NCI-H460 (cell line): ENCODE results near the gene FBXO47. TPM values are rescaled to one million over a fixed set of nuclear protein-coding genes. Genes with fewer than 3 reads are reported as not detected.
"Not testable (repeated sequence)": the region's sequence is repeated elsewhere in the genome, so short reads cannot be mapped to it uniquely, and the experiment has no call there.

ENCODE experiments used
- DNase-seq: peaks from one replicate; pipeline ENCODE4 v3.0.0-alpha.2; 2016; ENCODE audit warnings: low read depth; ENCODE audit errors: extremely low read depth
- total RNA-seq: library from RNA; depleted of rRNA; stranded (reverse); fragments of >200 nt; shearing (Covaris generic); gene quantifications from 2 replicates; pipeline ENCODE4 v1.2.3, GENCODE V29; 2014

FBXO47 gene
- total RNA-seq, 1 experiment from 2014 or later: not detected

- DNase-seq: no peak
These were observed 13.5 kb upstream of the FBXO47 start for GRCh38 chr17:38980490-38981217.

DNA sequence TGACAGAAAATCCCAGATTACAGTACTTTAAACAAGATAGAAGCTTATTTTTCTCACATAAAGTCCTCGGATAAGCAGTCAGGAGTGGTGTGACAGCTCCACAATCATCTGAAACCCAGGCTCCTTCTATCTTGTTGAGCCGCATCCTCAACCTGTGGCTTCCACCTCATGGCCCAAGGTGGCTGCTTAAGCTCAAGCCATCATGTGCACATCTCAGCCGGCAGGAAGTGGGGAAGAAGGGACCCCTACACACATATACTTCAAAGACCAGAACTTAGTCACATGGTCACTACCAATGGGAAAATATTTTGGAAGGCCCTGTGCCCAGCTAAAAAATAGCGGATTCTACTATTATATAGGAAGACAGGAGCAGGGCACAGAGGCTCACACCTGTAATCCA, 11.0 kb upstream of the FBXO47 start:
- no peak for DNase-seq

DNA sequence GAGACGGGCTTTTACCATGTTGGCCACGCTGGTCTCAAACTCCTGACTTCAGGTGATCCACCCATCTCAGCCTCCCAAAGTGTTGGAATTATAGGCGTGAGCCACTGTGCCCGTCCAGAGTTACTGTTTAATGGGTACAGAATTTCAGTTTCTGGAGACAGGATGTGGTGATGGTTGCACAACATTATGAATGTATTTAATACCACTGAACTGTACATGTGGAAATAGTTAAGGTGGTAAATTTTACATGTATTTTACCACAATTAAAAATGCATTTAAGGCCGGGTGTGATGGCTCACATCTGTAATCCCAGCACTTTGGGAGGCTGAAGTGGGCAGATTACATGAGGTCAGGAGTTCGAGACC, 9.0 kb upstream of the FBXO47 start:
- not testable (repeated sequence) for DNase-seq

DNA sequence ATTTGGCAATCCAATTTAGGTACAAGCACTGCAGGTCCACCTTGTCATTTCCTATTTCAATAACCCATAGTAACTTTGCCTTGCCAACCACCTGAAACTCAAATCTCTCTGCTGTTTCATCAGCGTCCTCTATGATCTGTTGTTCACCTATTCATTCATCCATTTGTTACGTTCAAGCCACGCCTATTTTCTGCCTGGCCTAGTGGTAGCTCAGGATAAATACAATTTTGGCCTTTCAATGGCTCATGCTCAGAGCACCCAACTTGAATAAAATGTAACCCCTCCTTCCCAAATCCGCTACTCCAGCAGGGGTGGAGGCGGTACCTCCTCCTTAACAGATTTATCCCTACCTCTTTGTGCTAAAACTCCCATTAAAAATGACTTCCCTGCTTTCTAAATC, 3.6 kb upstream of the FBXO47 start:
- DNase-seq: no peak

GRCh38 chr17:38970128-38970527, 2.9 kb upstream of the FBXO47 start:
- no peak for DNase-seq

- DNase-seq: no peak
These were observed 2.1 kb upstream of the FBXO47 start for GRCh38 chr17:38969281-38969680.

DNA sequence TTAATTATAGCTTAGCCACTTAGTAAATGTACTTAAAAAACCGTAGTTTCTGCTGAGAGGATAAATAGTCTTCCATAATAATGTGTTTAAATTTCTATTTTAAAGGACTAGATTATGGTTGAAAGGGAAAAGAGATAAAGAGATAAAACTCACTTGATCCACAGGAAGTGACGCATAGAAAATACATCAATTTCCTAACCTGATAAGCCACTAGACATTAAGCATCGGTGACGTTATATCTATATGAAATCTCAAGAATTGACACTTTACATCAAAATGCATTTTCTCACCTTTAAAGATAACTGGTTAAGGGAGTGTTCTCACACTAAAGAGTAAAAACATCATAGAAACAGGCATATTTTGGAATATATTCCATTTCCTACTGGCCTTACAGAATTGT, 5.8 kb downstream of the FBXO47 start:
- no peak for DNase-seq

DNA sequence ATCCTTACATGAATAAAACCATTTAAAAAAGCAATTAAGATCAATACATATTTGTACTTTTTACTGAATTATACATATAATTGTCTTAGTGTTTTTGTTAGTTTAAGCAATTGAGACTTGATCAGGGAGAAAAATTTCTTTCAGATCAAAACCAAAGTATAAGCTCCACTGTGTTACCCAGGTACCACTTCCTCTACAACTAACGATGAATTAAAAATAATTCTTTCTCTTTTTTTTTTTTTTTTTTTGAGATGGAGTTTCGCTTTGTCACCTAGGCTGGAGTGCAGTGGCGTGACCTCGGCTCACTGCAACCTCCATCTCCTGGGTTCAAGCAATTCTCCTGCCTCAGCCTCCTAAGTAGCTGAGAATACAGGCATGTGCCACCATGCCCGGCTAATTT, 6.8 kb downstream of the FBXO47 start:
- DNase-seq: no peak

DNA sequence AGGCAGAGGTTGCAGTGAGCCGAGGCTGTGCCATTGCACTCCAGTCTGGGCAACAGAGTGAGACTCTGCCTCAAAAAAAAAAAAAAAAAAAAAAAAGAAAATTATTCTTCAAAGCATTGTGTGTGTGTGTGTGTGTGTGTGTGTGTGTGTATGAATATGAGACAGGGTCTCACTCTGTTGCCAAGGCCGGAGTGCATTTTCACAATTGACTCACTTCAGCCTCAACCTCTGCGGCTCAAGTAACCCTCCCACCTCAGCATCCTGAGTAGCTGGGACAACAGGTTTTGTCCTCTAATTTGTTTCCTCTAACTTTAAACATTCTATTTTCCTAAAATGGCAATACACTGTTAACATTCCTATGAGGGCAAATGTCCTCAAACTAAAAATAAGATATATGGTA, 7.7 kb downstream of the FBXO47 start:
- DNase-seq: no peak

DNA sequence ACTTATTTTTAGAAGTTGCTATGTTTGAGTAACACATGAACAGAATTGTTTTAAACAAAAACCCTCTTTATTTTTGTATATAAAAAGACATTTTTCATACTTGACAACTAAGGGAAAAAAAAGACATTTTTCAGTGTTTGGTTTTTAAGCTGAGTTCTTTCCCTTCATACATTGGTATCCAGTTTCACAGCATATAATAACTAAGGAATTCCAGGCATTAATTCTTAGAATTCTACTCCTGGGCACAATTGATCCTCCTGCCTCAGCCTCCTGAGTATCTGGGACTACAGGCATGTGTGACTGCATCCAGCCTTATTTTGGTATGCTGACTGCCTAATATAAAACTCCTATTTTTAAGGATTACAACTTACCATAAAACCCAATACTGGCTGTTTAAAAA, 8.4 kb downstream of the FBXO47 start:
- no peak for DNase-seq

DNA sequence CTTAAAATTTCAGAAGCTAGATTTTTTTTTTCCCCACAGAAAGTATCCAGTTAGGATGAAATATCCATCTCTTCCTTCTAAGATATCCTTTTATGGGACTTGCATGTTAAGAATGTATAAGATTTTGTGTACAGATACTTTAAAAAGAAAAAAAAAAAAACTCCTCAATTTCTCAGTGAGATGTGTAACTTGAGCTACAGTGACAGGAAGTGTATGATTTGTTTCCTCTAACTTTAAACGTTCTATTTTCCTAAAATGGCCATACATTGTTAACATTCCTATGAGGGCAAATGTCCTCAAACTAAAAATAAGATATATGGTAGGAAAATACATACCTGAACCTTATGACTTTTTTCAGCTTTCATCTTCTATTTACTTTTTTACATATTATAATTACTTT, 8.9 kb downstream of the FBXO47 start:
- no peak for DNase-seq

- not testable (repeated sequence) for DNase-seq
These were observed 13.4 kb downstream of the FBXO47 start for GRCh38 chr17:38953800-38954199.

DNA sequence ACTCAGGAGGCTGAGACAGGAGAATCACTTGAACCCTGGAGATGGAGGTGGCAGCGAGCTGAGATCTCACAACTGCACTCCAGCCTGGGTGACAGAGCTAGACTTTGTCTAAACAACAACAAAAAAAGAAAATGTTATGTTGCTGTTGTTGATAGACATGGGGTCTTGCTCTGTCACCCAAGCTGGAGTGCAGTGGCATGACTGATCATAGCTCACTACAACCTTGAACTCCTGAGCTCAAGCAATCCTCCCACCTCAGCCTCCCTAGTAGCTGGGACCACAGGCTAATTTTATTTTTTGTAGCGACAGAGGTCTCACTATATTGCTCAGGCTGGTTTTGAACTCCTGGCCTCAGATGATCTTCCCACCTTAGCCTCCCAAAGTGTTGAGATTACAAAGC, 20.0 kb downstream of the FBXO47 start:
- no peak for DNase-seq

GRCh38 chr17:38943607-38944006, 23.6 kb downstream of the FBXO47 start:
- DNase-seq: no peak

- DNase-seq: no peak
These were observed 24.4 kb downstream of the FBXO47 start for GRCh38 chr17:38942696-38943334.

DNA sequence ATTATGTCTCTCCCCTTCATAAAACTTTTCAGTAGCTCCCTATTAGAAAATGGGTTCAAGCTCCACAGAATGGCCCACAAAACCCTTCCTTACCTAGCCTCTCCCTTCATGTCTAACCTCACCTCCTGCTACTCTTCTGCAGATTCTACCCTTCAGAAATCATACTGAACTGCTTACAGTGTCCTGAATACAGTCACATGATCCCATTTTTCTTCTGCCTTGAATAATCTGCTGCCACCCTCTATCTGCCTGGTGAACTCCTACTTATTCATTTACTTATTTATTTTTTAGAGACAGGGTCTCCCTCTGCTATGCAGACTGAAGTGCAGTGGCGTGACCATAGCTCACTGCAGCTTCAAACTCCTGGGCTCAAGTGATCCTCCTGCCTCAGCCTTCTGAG, 26.8 kb downstream of the FBXO47 start:
- DNase-seq: no peak

GRCh38 chr17:38939987-38940386, 27.2 kb downstream of the FBXO47 start:
- DNase-seq: no peak

DNA sequence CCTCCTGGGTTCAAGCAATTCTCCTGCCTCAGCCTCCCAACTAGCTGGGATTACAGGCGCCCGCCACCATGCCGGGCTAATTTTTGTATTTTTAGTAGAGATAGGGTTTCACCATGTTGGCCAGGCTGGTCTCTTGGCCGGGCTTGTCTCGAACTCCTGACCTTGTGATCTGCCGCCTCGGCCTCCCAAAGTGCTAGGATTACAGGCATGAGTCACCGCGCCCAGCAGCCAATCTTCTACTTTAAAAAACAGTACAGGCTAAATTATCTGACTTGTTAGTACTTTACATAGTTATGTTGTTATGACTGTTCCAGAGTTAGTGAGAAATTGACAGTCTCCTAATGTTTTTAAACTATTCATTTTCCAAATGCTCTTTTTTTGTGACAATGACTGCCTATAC, 33.2 kb downstream of the FBXO47 start:
- DNase-seq: not testable (repeated sequence)

- DNase-seq: not testable (repeated sequence)
These were observed 36.4 kb downstream of the FBXO47 start for GRCh38 chr17:38930782-38931181.

DNA sequence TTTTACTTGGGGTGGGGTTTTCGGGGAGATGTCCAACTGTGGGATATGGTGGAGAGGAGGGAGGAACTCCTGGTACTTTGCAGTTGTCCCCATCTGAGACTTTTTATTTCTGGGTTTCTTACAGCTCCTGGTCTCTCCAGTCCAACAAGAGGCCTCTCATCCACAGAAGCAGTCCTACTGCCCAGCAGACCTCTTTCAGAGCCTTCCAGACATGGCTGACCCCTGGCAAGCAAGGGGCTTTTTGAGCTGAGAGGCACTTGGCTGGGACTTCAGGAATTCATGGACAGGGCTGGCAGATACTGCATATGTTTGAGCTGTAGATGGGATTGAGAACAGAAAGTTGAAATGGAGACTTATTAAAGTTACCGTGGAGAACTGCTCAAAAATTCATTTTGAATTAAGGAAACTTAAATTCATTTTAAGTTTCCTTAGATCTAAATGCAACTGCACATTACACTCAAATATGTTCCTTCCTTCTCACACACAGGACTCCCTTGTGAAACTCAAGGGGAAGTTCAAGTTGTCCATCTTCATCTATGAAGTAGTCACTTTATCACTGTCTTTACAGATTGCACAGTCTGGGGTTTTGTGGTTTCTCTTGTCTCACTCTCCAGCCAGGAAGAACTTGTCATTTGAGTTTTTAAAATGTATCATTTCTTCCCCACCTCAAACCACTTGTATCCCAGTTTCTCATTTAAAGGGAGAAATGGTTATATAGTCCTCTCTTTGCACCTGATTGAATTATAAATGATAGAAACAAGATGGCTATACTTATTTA, 40.7 kb downstream of the FBXO47 start:
- DNase-seq: no peak

DNA sequence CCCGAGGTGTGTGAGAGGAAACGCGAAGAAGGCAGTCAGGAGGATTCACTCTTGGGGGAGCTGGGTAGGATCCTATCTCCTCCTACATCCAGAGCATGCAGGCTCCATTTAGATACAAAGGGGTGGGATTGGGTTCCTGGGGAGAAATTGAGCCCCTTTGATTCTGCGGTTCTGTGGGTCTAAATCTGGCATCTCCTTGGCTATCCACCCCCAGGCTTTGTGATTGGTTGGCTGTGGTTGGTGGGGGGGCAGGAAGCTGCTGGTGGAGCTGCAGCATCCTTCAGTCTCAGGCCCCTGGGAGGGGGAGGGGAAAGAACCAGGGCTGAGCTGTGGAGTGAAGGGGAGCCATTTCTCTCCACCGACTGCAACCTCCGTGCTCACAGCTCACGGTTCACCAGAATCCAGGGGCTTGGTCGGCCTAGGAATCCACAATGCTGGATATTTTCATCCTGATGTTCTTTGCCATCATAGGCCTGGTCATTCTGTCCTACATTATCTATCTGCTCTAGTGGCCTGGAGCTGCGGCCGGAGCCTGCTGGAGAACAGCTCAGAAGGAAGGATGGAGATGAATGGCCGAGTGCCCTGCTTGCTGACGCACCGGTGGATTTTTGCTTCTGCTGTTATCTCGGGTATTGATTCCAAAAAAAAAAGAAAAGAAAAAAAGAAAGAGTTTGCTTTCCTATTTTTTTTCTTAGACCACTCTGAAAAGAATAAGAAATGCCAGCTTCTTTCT, 41.8 kb downstream of the FBXO47 start, which contains the start of gene LASP1NB:
TSS of gene LASP1NB (plus strand) at position 352 of the 733 bp plus-strand sequence.
- DNase-seq: no peak
